K562 (cell line): Measurements from ENCODE around the gene PNMA8C.

ENCODE experiments used
- GABPB2 ChIP-seq: fragments of 250-450 bp; sonication (Bioruptor Pico); conservative IDR thresholded peaks from 2 replicates; pipeline ENCODE4 v1.5.1; 2021; ENCODE audit warnings: mild to moderate bottlenecking
- ZNF280B ChIP-seq: fragments of 250-450 bp; sonication (Bioruptor Pico); IDR thresholded peaks from 2 replicates; pipeline ENCODE4 v1.5.1; 2021; ENCODE audit warnings: mild to moderate bottlenecking

GRCh38 chr19:46412650-46413261 is 16.0 kb downstream of the PNMA8C start:
- TF ChIP-seq GABPB2 (CRISPR knock-in tag) (no peak), ZNF280B (no peak)
